Measurements from ENCODE around the gene GPAT2.
"Not testable (repeated sequence)": the region's sequence is repeated elsewhere in the genome, so short reads cannot be mapped to it uniquely, and the experiment has no call there.

The GPAT2 gene

GRCh38 chr2:96034792-96035191, at the start of gene GPAT2:
Gene GPAT2, minus strand, starts transcription at chr2:96034916. Its CDS starts 2,557 bp downstream, at chr2:96032359.
- DNase-seq (ENCODE audit: low read depth), result not testable (repeated sequence)

GRCh38 chr2:96083989-96084857, 49.5 kb upstream of the GPAT2 start:
- DNase-seq (ENCODE audit: low read depth), result no peak

GRCh38 chr2:96083064-96083939, 48.6 kb upstream of the GPAT2 start:
- no peak for DNase-seq (ENCODE audit: low read depth)

- no peak for DNase-seq (ENCODE audit: low read depth)
Observed at GRCh38 chr2:96082211-96083063, 47.7 kb upstream of the GPAT2 start.

DNA sequence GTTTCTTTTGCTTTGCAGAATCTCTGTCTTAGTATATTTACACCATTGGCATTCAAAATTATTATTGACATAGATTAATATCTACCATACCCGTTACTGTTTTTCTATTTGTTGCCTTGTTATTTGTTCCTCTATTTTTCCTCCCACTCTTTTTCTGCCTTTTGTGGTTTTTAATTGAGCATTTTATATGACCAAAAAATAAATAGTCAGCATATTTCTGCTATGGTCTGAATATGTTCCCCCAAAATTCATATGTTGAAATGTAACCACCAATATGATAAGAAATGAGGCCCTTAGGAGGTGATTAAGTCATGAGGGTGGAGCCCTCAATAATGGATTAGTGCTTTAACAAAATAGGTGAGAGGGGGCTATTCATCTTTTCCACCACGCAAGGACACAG, 46.3 kb upstream of the GPAT2 start:
- DNase-seq (ENCODE audit: low read depth), result no peak

- DNase-seq (ENCODE audit: low read depth), result no peak
Observed at GRCh38 chr2:96075199-96075771, 40.6 kb upstream of the GPAT2 start.

DNA sequence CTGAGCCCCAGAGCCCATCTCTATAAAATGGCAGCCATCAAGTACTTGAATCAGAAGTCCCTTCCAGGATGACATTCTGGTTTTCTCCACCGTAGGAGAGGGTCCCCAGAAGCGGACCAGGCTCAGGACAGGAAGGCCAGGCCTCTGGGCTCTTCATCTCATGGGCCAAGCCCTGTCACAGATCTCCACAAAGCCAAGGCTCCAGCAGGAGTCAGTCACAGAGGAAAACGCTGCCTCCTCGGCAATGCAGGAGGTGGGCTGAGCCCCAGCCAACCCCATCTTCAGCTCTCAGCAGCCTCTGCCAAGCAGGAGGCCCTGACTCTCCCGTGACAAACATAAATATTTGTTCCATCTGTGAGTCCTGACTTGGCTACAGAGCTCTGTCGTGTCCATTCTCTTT, 39.4 kb upstream of the GPAT2 start:
- DNase-seq (ENCODE audit: low read depth), result no peak

DNA sequence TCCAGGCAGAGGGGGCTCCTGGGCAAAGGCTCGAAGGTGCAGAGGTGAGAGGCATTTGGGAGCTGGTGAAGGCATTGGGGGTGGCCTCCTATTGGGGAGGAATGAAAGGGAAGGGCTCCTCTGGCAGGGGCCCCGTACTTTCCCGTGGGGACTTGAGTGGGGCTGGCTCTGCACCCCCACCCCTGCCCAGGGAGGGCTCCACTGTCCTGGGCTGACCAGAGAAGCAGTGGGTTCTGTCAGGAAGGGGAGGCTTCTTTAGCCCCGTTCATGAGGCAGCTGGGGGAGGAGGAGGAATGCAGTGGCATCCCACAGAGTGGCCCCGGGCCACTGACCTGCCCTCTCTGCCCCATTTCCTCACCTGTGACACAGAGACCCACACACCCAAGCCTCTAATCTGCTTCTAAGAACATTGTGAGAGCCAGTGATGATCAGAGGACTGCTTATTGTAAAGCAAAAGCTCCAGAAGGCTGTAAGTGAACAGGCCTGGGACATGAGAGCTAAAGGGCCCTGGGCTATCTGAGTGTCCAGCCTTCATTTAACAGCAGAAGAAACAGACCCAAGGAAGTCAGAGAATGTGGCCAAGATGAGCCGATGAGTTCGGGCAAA, 38.6 kb upstream of the GPAT2 start:
- DNase-seq (ENCODE audit: low read depth), result no peak

GRCh38 chr2:96072746-96073145, 38.0 kb upstream of the GPAT2 start:
- DNase-seq (ENCODE audit: low read depth), result no peak

DNA sequence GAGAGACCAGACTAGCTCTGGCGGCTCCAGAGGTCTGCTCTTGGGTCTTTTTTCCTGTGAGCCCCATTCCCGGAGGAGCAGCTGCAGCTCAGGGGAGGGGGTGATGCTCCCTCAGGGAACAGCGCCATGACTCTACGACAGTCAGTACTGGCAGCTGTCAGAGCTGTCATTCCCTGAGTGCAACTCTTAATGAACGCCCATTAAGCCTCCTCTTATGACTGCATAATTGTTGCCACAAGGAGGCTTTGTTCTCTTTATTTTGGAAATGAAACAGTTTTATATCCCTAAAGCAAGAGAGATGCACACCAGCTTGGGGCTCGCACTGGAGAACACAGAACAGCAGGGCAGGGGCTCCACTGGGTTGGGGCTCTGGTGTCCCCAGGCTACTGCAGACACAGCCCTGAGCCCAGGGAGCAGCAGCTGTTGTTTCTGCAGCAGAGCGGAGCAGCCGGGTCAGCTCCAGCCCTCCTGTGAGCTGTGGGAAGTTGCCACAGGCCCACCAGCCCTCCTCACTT, 37.3 kb upstream of the GPAT2 start:
- not testable (repeated sequence) for DNase-seq (ENCODE audit: low read depth)

GRCh38 chr2:96071087-96071976, 36.6 kb upstream of the GPAT2 start:
- not testable (repeated sequence) for DNase-seq (ENCODE audit: low read depth)

- not testable (repeated sequence) for DNase-seq (ENCODE audit: low read depth)
Observed at GRCh38 chr2:96070351-96070750, 35.6 kb upstream of the GPAT2 start.

GRCh38 chr2:96069878-96070277, 35.2 kb upstream of the GPAT2 start:
- DNase-seq (ENCODE audit: low read depth), result not testable (repeated sequence)

DNA sequence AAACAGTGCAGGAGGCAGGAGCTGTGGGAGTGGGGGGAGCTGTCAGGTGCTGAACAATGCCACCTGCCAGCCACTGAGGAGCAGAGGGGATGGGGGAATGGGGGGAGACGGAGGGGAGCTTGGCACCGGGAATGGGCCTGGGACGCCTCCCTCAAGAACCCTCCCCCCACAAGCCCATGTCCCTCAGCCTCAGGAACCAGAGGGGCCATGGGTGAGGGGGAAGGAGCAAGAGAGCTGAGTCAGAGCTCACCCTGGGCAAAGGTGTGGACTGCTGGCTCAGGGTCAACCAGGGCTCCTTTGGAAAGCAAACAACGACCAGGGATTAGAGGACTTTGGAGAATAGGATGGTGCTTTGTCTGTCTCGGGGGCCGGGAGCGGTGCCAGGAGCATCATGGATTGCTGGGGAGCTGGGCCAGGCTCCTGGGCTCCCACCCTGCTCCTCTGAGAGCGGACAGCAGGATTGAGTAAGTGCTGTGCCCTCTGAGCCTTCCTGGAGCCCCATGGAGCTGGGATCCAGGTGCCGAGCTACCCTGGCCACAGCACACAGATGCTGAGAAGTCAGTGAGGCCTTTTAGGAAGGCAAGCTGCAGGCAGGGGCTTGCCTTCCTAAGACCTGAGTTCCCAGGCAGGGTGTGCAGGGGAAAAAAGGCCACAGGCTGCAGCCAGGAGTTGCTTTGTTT, 33.3 kb upstream of the GPAT2 start:
- not testable (repeated sequence) for DNase-seq (ENCODE audit: low read depth)

GRCh38 chr2:96067098-96067660, 32.5 kb upstream of the GPAT2 start:
- not testable (repeated sequence) for DNase-seq (ENCODE audit: low read depth)

DNA sequence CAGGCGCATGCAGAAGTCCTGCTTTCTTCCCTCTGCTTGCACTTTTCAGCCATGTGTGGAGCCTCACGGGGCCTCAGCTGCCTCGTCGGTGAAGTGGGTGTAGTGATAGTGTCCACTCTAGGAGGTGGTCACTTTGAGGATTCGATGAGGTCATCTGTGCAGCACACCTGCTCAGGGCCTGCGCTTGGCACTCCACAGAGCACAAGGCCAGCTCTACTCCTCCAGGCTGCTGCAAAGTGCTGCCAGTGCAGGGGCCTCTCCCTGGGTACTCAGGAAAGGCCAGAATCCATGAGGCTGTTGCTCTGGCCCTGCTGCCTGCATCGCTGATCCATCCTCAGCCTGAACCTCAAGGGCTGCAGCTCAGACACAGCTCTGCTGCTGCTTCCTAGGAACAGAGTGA, 31.8 kb upstream of the GPAT2 start:
- DNase-seq (ENCODE audit: low read depth), result not testable (repeated sequence)

GRCh38 chr2:96065954-96066353, 31.2 kb upstream of the GPAT2 start:
- not testable (repeated sequence) for DNase-seq (ENCODE audit: low read depth)

GRCh38 chr2:96065381-96065930, 30.7 kb upstream of the GPAT2 start:
- no peak for DNase-seq (ENCODE audit: low read depth)

DNA sequence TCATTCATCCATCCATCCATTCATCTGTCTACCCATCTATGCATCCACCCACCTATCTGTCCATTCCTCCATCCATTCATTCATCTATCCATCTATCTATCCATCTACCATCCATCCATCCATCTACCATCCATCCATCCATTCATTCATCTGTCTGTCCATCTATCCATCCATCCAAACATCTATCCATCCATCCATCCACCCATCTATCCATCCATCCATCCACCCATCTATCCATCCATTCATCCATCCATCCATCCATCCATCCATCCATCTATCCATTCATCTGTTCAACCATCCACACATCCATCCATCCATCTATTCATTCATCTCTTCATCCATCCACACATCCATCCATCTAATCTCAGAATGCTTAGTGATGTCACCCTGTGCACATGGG, 30.0 kb upstream of the GPAT2 start:
- not testable (repeated sequence) for DNase-seq (ENCODE audit: low read depth)

Measured in activated T-helper 9 cell treated with anti-CD3 and anti-CD28 coated beads, Interleukin-2, amount 50 U/mL, for 16 hours (primary cell).